GM18502 (cell line): ENCODE data around the gene KHDRBS2.

Source experiments
- ATAC-seq: cut with Tn5 transposase; IDR thresholded peaks from one replicate; pipeline ENCODE4 v1.9.1; 2021; ENCODE audit warnings: mild to moderate bottlenecking; ENCODE audit not compliant: unreplicated experiment, poor library complexity

Gene KHDRBS2

DNA sequence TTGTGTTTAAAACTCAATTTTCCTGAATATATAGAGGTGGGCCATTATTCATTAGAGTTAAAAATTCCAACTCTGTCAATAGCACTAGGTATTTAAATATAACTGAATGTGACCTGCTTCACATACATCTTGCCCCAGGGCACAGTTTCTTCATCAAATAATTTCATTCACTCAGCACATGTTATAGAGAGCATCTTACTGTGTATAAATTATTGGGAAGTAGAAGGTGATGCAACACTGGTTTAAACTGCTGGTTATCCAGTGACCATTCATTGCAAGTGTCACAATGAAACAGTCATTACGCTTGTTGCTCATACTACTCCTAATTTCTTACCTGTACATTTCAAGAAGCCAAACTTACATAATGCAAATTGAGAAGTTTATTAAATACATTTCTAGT lies 93.4 kb downstream of the KHDRBS2 start:
- ATAC-seq = no peak

DNA sequence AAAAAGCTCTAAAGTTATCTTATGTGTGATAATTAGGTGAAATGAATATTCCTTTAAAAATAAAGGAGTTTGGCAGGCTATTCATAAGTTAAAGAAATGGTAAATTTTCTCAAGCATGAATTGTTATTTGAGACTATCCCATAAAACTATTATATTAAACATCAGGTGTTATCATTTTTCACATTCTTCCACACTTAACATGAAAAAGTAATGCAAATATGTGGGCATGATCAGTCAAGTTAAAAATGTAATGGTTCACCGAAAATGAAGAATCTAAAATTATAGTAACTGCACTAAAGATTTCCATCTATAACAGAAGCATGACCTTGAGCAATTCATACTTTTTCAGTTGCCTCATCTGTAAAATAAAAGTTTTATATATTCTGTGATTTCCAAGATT lies 110.8 kb downstream of the KHDRBS2 start:
- ATAC-seq = no peak

DNA sequence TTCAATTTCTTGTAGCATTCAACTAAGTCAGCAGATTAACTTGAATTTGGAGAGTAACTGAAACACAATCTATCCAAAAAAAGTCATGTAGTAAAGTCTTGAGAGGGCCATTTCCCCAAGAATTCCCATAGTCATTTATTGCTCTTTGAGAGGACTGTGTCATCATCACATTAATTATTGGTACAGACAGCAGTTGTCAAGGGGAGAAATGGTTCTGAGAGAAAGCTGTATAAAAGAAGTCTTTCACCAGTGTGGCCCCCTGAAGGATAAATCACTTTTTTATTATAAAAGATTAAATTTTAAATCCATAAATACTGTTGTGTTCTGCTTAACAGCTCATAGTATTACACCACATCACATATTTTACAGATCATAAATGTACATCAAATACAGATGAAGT lies 111.5 kb downstream of the KHDRBS2 start:
- ATAC-seq = no peak

DNA sequence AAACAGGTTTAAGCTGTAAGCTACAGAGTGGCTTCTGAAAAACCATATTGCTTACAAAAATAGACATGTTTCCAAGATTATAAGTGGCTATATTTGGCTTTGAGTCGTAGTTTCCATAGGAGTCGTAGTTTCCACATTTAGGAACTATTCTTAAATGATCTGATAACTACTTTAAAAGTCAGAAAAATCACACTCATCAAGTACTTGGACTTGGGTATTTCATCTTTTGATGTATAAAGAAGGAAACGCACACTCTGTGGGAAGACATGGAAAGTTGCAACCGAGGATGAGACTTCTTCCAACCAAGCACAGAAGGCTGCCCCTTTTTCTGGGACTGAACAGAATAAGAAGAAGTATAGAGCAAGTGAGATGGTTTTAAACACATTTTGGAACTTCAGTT lies 118.3 kb downstream of the KHDRBS2 start:
- no peak for ATAC-seq

DNA sequence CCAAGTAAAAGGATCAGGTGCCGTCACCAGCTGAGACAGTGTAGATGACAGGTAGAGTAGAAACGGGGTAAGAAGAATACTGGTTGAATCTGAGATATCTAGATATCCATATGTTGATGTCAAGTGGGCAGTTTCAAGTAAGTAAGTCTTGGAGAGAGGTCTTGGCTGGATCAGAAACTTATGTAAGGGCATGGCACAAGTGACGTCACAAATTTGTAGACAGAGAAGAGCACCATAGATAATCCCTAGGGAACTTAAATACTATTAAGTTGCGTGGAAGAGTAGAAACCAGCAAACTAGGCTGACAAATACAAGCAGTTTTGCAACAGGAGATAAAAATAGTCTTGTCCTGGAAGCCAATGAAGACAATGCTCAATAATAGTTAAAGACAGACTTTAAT lies 123.2 kb downstream of the KHDRBS2 start:
- no peak for ATAC-seq

DNA sequence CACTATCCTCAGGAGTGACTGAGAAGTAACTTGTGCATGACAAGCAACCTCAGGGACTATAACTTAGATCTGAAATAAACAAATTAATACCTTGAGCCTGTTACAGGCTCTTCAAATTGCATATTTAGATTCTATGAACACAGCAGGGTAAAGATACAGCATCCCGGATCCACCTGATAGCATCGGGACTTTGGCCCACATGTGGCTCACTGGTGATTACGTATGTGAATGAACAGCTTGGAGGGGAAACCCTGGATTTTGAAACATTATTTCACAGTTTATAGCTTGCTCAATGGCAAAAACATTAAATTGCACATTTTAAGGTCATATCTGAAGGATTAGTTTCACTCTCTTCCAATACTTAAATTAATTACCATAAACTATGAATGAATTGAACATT lies 133.2 kb downstream of the KHDRBS2 start:
- no peak for ATAC-seq

DNA sequence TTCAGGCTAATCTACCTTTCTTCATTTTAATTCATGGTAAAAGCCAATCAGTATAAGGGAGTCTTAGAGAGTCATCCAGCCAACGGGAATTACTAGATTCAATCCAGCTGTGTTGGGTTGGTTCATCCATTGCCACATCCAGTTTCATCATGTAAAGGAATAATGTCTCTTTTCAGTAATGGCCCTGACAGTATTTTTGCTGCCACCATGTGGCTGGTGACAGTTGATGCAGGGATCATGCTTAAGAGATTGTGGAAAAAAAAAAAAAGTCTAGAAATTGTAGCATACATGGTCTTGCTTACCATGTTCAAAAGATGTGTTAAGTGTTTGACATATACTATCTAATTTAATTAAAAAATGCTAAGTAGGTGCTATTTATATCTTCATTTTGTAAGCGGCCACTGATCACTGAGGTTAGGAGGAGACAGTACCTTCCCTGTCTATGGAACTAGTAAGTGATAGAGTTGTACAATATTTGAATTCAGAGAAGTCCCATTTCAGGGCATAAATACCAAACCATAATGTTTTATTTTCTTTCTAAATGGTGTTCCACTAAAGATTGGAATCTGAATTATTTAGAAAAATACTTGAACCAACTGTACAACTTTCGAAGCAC lies 135.9 kb downstream of the KHDRBS2 start:
- peak; percentile 75 for ATAC-seq

DNA sequence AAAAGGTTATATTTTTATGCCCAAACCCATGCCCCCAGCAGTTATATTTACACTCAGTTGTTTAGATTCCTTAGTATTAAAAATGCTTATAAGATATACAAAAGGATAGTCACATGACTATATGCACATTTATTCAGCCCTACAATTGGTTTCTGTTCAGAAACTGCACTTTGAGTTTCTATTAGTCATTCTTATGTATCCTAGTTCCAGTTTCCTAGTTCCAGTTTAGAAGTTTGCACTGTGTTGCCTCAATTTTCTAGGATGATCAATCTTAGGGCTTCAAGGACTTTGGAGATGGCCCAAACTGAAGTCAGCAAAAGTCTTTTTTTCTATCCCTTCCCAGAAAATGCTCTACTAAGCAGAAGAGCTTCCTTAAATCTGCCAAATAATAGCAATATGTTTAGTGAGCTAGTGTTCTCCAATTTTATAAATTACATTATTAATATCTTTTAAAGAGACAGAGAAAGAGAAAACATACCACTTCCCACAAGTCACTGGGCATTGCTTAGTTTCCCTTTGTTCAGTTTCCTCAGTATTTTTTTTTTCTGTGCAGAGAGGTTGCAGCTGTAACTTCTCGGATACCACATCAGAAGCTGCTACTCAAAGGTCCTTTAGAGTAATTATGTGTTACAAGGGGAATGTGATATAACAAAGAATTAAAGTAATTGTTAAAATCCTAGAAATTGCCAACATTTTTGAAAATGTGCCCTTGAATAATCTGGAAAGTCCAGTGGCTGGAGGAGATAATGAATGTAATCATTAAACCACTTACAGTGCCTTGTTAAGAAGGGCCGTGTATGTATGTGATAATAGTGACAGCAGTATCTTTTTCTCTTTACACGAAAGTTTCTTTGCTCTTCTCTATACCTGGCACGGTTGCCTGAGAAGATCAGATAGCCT lies 138.8 kb downstream of the KHDRBS2 start:
- ATAC-seq = no peak

DNA sequence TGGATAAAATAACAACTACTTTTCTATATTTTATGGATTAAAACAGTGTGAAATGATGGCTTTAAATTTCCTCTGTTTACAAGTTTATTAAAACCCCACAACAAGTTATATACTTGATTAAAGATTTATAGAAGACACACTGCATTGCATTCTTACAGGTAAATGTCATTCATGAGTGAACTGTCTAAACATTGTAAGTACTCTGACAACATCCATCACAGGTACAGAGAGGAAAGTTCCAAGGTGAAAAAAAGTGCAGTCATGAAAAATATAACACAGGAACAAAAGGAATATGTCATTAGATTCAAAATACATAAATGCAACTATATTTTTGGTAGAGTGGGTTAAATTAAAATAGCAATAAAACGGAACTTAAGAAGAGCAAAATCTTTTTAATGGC lies 156.9 kb downstream of the KHDRBS2 start:
- no peak for ATAC-seq

DNA sequence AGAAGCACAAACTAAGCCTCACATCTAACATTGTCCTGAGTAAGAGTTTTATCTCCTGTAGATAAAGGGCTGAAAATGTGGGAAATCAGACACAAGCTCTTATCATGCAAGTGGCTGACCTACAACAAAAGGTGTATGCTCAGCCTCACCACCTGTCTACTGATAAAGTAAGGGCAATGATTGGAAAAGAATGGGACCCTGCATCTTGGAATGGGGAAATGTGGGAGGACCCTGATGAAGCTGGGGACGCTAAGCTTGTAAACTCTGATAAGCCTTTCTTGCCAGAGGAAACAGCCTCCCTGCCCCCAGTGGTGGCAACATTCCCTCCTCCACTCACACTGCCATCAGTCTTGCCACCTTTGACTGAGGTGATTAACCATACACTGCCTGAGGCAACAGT lies 166.6 kb downstream of the KHDRBS2 start:
- no peak for ATAC-seq

DNA sequence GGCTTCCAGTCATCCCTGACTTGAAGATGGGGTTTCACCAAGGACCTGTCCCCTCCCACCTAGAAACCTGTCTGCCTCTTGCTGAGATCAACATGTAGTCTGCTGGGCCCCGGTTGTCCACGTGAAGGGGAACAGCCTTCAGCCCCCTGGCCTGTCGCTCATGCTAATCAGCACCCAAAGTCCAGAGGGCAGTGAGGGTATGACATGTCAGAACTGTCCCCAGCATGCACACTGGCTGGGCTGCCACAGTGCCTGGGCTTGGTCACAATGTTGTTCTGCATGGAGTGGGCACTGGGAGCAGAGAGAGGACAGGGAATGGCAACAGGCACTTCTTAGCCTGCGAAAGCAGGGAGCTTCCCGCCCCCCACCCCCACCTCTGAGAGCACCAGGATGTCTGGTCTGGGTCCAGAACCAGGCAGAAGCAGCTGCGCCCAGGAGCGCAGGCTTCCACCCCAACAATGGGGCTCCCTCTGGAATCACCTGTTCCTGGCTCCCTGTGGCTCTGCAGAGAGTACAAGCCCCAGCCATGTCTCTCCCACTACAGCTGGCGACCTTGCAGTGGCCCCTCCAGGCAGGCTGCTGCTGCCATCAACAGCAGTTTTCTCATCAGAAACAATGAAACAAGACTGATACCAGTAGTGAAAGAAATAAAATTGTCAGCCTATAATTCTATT lies 182.7 kb downstream of the KHDRBS2 start:
- ATAC-seq = no peak

DNA sequence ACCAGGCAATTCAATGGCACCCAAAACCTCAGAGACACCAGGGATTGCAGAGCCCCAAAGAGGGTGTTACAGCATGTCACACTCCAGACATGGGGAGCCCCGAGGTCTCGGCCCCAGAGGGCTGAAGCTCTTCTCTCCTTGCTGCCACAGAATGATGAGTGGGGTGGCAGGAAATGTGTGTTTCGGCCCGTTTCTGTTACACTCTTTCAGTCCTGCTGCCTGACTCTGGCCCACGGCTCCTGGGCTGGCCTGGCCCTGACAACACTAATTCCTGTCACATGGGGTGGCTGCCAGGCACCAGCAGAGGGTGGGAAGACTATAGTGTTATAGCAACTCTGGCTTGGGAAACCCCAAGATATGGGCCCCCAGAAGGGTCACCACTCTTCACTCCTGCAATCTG lies 183.6 kb downstream of the KHDRBS2 start:
- no peak for ATAC-seq

DNA sequence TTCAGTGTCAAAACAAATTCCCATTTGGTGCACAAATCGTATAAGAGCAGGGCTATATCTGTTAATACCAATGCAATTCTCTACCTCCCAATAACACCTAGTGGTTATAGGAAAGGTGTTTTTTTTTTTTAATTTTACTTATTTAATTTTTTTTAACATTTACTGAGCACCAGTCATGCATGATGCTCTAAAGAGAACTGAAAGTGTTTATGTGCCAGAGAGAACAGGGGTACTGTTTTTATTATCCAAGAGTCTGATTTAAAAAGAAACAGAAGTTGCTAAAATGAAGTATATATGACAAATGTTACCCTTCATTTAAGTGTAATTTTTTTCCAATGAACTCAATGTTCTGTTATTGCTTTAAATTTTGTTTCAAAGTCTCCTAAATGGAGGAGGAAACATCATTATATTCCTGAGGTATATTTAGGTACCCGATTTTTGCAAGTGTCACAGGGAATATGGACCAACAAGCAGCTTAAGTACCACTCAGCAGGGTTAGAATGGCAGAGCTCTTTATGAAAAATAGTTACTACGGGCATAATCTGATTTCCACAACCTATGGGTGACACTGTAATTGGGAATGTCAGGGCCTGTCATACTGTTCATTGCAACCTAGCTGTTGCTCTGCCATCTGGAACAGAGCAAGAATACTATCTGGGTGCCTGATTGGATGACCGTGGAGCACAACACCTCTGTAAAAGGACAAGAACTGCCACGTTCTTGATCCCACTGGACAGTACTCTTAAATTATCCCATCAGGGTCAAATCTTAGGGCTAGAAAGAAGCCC lies 195.4 kb downstream of the KHDRBS2 start:
- no peak for ATAC-seq

DNA sequence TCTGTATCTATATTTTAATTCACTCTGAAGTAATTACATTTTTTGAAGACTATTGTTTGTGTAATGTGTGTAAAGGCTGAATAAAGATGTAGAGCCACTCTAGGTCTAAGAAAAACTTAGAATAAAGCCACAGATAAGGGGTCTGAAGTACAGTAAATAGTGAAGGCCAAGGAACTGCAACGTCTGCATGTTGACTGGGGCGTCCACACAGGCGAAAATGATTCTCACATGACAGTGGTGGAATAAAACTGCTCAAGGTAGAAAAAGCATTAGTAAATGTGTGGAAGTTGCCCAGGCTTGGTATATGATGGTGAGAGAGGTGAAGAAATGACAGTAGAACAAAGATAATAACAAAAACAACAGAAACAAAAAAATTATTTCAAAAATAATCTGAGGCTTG lies 196.2 kb downstream of the KHDRBS2 start:
- no peak for ATAC-seq

DNA sequence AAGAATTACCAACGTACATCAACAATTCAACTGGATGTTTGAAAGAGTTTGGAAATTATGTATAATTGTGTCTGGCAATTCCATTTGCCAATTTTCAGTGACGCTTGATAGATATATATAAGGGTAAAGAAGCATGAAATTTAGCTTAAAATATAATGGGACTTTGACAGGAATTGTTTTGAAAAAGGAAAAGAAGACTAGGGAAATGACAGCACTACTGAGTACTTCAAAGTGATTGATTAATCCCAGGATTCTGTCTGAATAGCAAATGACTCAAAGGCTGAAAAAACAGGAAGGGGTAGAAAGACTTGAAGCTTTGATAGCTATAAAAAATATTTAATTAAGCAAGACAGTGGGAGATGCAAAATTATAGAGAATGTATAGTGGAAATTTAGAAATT lies 200.0 kb downstream of the KHDRBS2 start:
- no peak for ATAC-seq

DNA sequence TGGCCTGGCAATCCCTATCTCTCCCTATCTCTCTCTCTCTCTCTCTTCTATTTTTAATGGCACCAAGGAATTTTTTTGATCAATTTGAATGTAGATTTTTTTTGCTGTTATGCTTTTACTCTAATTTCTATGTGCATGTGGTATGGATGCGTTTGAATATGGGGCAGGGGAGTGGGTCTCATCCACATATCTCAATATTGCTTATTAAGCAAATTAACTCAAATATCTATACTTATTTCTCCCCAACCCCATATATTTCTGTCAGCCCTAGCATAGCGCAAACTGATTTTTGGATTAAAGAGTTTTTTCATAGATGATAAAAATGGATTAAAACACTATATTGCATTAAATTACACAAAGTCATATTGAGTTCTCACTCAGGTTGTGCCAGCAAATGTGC lies 210.2 kb downstream of the KHDRBS2 start:
- no peak for ATAC-seq

DNA sequence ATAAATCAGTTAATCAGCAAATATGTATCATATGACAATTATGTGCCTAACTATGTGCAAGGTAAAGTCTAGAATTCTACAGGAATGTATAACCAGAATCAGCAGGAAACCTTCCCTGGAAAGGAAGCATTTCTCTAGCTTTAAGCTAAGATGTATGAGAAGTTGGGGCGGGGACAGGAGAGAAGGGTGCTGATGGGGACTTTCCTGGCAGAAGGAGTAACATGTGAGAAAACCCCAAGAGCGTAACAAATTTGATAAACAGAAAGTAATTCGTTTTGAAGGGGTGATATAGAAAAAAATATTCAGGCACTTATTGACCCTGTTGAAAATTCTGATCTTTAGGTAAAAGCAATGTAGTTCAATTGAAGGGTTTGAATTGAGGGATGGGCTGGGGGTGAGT lies 226.1 kb downstream of the KHDRBS2 start:
- no peak for ATAC-seq

DNA sequence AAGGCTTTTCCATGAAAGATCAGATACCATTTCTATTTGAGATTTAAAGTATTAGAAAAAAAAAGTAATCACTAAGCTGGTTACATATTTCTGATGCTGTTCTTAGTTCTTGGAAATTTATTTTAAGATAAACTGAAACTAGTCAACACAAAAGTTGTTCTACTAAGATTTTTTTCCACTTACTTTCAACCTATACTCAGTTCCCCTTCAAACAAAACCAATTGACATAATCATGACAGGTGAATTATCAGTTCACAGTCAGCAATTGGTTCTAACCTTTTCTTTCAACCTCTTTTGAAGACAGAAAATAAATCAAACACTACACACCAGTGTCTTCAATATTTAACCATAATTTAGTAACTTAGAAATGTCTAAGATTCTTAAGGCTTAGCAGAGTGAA lies 228.7 kb downstream of the KHDRBS2 start:
- ATAC-seq = no peak

DNA sequence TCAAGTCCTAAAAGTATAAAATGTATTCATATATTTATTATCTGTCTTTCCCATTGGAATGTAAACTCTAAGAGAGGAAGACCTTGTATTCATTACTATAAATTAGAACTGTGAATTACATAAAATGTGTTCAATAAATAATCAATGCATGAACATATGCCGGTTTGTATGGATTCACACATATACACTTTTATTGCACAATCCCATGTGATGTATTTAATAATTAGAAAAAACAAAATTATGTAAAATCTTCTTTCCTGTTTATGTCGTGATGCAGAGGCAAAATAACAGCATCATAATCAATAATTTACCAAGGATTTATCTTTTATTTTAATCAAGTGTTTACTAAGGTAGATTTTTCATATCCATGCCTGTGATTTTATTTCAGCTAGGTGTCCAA lies 240.5 kb downstream of the KHDRBS2 start:
- ATAC-seq = no peak

DNA sequence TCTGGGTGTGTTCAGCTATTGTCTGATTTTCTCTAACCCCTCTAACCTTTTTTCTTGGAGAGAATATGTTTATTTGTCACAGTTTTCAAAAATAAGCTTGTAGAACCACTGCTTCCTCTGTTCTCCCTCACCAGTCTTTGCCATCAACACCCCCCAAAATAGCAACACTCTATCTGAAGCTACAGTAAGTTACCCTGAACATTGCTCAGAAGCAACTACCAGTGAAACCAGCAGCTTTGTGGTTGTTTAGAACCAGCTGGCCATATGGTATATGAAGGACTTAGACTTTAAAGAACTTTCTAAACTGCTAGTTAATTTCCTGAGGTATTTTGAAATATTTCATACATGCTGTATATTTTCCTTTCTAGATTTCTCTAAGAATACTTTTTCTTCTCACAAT lies 242.9 kb downstream of the KHDRBS2 start:
- ATAC-seq = no peak

DNA sequence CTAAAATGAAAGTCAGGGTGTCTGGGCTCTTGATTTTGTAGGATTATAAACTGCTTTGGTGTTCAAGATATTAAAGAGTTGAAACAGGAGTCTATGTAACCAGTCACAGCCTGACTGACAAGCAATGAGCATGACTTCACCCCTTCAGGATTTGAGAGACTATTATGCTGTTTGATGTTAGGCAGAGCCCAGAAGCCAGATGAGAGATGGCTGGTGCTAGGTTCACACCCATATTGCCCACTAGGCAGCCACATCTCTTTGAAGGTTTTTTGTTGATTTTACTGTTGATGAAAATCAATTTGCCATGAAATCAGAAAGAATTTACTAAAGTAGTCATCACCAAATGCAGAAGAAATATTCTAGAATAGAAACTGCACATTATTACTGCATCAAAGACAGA lies 243.6 kb downstream of the KHDRBS2 start:
- no peak for ATAC-seq
